Sigmoid colon (tissue), 7 donors: ENCODE data around the gene PTGR3. TPM values are rescaled to one million over a fixed set of nuclear protein-coding genes. Genes with fewer than 3 reads are reported as not detected.

Experiments
- DNase-seq: peaks from one replicate; pipeline ENCODE4 v3.0.0-alpha.2; 2019
- H3K27ac ChIP-seq, 4 donors: fragments of 200-600 bp; sonication (generic); one replicate each; pipeline ENCODE4 v1.5.1; 2016 to 2019; ENCODE audit warnings: mild to moderate bottlenecking in 1 of 4
- H3K27me3 ChIP-seq, 3 donors: fragments of 200-600 bp; sonication (generic); one replicate each; pipeline ENCODE4 v1.5.1; 2019; ENCODE audit warnings: mild to moderate bottlenecking in 1 of 3
- H3K36me3 ChIP-seq, 4 donors: fragments of 200-600 bp; sonication (generic); one replicate each; pipeline ENCODE4 v1.5.1; 2016 to 2019
- H3K4me1 ChIP-seq, 4 donors: fragments of 200-600 bp; sonication (generic); one replicate each; pipeline ENCODE4 v1.5.1; 2017 to 2019
- H3K4me3 ChIP-seq, 4 donors: fragments of 200-600 bp; sonication (generic); one replicate each; pipeline ENCODE4 v1.5.1; 2017 to 2019; ENCODE audit warnings: mild to moderate bottlenecking in 2 of 4, moderate library complexity in 1 of 4
- H3K9me3 ChIP-seq, 4 donors: fragments of 200-600 bp in 3 of 4; sonication (generic) in 3 of 4; one replicate each; pipeline versions ENCODE4 v1.5.1 to v1.6.1; 2013 to 2019
- EP300 ChIP-seq, 4 donors: sonication (generic); formaldehyde crosslinking; IDR thresholded peaks; one replicate each; pipeline ENCODE4 v1.6.1; 2017; ENCODE audit warnings: antibody characterized with exemption in 4 of 4
- POLR2A ChIP-seq, 2 donors: fragments of 450-650 bp; IDR thresholded peaks; one replicate each; pipeline ENCODE4 v1.6.1; 2016; ENCODE audit warnings: antibody characterized with exemption in 2 of 2, mild to moderate bottlenecking in 2 of 2, moderate library complexity in 2 of 2
- POLR2AphosphoS5 ChIP-seq, 4 donors: sonication (generic); formaldehyde crosslinking; IDR thresholded peaks; one replicate each; pipeline ENCODE4 v1.6.1; 2017; ENCODE audit warnings: antibody characterized with exemption in 4 of 4
- WGBS, 2 donors: extraction: QIAGEN DNeasy Blood & Tissue Kit; methylation state at CpG; one replicate each; pipeline ENCODE4 v1.1.7; 2013; 5-methylcytosine and 5-hydroxymethylcytosine counted together
- intact Hi-C: fragments of 100-400 bp; cut with DNase I; formaldehyde crosslinking; loops from one replicate; pipeline ENCODE4 v1.15.1; 2023
- polyA plus RNA-seq, 3 donors: library from polyadenylated mRNA; stranded (reverse); fragments of 200-250 nt; gene quantifications; one replicate each; pipeline ENCODE4 v1.2.3, GENCODE V29; 2013
- total RNA-seq, 4 donors: library from RNA; depleted of rRNA; stranded (reverse); fragments of >200 nt; gene quantifications; one replicate each; pipeline ENCODE4 v1.1.0, GENCODE V29; 2016
- TF ChIP-seq, protein P1 (sequence below), 4 experiments: fragments of 450-650 bp in 3 of 4; fragments of 200-600 bp in 1 of 4; IDR thresholded peaks; one replicate each; pipeline ENCODE4 v1.5.1; 2016 to 2019; ENCODE audit warnings: antibody characterized with exemption in 4 of 4, mild to moderate bottlenecking in 3 of 4, moderate library complexity in 2 of 4
- donor health status: healthy with polysubstance abuse.
- donor health status: Bipolar disorder and iron deficiency.
- donor health status: healthy.

The PTGR3 gene
- total and polyA plus RNA-seq, 7 donors, result 22.7 to 33.8 (median 25.7) TPM

DNA sequence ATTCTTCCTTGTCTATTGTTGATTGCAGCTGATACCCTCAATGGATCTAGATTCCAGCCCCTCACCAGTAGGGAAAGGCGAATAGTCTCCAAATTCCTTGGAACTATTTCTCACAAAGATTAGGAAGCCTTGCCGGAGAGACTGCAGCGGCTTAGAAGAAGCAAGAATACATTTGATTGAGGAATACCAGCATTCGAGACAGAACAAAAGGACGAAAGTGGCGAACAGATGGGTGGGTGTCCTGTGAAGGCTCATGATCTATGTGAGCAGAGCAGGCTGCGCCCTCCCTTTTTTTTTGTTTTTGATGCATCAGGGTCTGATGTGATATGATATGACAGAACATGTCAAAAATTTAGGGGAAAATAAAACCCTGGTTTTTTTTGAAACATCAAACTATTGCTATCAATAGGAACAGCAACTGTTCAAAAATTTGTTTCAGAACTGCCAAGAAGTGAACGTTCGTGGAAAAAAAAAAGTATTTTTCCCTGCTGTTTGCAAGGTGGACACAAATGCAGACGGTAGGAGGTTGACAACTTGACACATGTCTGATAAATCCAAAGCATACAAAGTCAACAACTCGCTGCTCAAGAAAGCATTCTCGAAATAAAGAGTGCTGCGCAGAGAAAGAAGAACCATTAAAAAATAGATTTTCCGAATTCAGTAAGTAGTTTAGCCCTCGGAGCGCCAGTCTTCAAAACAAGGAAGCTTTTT lies 49.1 kb downstream of the PTGR3 start:
- peak overlapping the region in 2 of 4 donors; percentile 28 to 30 for H3K4me3 ChIP-seq
- TF ChIP-seq POLR2AphosphoS5 (IDR thresholded peaks at IDR 0.05) (no peak), POLR2A (IDR thresholded peaks at IDR 0.05) (no peak), EP300 (IDR thresholded peaks at IDR 0.05) (no peak)

GRCh38 chr18:75159238-75159518 lies 49.8 kb downstream of the PTGR3 start:
- Histone ChIP-seq H3K9me3 (peaks cover 0 to 2% (median 0%) of the 10 kb centered on the region in 4 donors), H3K4me3 (no peak overlapping the region), H3K36me3 (no peaks in the 10 kb centered on the region), H3K27ac (no peak overlapping the region), H3K27me3 (no peaks in the 10 kb centered on the region), H3K4me1 (peaks cover 0 to 34% (median 7%) of the 10 kb centered on the region in 4 donors)
- WGBS, 2 donors, result 93 to 94% methylated on average over 9 of the region's 9 CpGs
- TF ChIP-seq, protein P1, sequence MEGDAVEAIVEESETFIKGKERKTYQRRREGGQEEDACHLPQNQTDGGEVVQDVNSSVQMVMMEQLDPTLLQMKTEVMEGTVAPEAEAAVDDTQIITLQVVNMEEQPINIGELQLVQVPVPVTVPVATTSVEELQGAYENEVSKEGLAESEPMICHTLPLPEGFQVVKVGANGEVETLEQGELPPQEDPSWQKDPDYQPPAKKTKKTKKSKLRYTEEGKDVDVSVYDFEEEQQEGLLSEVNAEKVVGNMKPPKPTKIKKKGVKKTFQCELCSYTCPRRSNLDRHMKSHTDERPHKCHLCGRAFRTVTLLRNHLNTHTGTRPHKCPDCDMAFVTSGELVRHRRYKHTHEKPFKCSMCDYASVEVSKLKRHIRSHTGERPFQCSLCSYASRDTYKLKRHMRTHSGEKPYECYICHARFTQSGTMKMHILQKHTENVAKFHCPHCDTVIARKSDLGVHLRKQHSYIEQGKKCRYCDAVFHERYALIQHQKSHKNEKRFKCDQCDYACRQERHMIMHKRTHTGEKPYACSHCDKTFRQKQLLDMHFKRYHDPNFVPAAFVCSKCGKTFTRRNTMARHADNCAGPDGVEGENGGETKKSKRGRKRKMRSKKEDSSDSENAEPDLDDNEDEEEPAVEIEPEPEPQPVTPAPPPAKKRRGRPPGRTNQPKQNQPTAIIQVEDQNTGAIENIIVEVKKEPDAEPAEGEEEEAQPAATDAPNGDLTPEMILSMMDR (IDR thresholded peaks at IDR 0.05), result no peak
- TF ChIP-seq EP300 (IDR thresholded peaks at IDR 0.05) (no peak), POLR2AphosphoS5 (IDR thresholded peaks at IDR 0.05) (no peak), POLR2A (IDR thresholded peaks at IDR 0.05) (no peak)
- intact Hi-C loops, result no loop called here
- no peak for DNase-seq

More for the DNA sequence above, 49.1 kb downstream of the PTGR3 start:
- WGBS, 2 donors, result 88 to 92% methylated on average over 16 of the region's 16 CpGs
- Histone ChIP-seq H3K27ac (peak overlapping the region in 2 of 4 donors; percentile 30 to 73), H3K27me3 (no peaks in the 10 kb centered on the region), H3K36me3 (no peaks in the 10 kb centered on the region), H3K9me3 (peaks cover 0 to under 1% (median 0%) of the 10 kb centered on the region in 4 donors), H3K4me1 (peaks cover 0 to 34% (median 7%) of the 10 kb centered on the region in 4 donors)
- intact Hi-C loops, result loop anchor here (5.0 kb wide), 1 partner anchor 502 kb away; no protein-coding TSS in a partner anchor
- DNase-seq, result no peak

Other genes with a start within 250 kb of the PTGR3 start
- gene TSHZ1, start 1.7 kb upstream of the PTGR3 start, total RNA-seq, result 10 to 100 TPM; 23.0 to 29.4 (median 27.9) TPM
- 1 to 10 TPM; 7.8 to 9.8 (median 8.8) TPM for gene TSHZ1, start 1.7 kb upstream of the PTGR3 start, polyA plus RNA-seq
- gene SMIM21, start 218.6 kb upstream of the PTGR3 start, total RNA-seq, result not detected
- under 1 TPM in 1 of 3 donors, not detected in 2; 0.60 TPM for gene SMIM21, start 218.6 kb upstream of the PTGR3 start, polyA plus RNA-seq